WI38 (cell line): ENCODE data around the gene PTRH2.

Experiments used
- H3K4me3 ChIP-seq: 2 replicates; pipeline ENCODE4 v1.5.1; 2011; ENCODE audit warnings: low read depth, mild to moderate bottlenecking, control low read depth, low read length
- TF ChIP-seq, protein P1 (sequence below): IDR thresholded peaks from 2 replicates; pipeline ENCODE4 v1.5.1; 2012; ENCODE audit warnings: low read depth, mild to moderate bottlenecking, control low read depth, low read length

The PTRH2 gene

DNA sequence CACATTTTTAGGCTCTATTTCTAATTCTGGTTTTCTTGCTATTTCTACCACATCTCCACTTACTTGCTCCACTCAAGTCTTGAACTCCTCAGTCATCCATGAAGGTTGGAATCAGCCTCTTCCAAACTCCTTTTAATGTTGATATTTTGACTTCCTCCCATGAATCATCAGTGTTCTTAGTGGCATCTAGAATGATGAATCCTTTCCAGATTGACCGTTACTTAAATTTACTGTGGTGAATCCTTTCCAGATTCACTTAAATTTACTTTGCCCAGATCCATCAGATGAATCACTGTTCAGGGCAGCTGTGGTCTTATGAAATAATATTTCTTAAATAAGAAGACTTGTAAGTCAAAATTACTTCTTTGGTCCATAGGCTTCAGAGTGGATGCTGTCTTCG is 55.1 kb downstream of the PTRH2 start:
- no peak overlapping the region for H3K4me3 ChIP-seq
- TF ChIP-seq, protein P1, sequence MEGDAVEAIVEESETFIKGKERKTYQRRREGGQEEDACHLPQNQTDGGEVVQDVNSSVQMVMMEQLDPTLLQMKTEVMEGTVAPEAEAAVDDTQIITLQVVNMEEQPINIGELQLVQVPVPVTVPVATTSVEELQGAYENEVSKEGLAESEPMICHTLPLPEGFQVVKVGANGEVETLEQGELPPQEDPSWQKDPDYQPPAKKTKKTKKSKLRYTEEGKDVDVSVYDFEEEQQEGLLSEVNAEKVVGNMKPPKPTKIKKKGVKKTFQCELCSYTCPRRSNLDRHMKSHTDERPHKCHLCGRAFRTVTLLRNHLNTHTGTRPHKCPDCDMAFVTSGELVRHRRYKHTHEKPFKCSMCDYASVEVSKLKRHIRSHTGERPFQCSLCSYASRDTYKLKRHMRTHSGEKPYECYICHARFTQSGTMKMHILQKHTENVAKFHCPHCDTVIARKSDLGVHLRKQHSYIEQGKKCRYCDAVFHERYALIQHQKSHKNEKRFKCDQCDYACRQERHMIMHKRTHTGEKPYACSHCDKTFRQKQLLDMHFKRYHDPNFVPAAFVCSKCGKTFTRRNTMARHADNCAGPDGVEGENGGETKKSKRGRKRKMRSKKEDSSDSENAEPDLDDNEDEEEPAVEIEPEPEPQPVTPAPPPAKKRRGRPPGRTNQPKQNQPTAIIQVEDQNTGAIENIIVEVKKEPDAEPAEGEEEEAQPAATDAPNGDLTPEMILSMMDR: no peak

DNA sequence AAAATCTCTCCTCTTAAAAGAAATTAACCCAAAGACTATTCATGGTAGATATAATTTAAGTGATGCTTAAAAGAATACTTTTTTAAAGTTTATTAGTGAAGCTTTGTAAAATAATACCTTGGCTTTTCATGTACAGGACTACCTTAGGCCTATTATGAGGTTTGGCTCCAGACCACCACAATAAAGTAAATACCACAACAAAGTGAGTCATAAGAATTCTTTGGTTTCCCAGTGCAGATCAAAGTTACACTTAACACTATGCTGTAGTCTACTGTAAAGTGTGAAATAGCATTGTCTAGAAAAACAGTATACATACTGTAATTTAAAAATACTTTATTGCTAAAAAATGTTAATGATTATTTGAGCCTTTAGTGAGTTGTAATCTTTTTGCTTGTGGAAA is 55.9 kb downstream of the PTRH2 start:
- TF ChIP-seq, protein P1: no peak

DNA sequence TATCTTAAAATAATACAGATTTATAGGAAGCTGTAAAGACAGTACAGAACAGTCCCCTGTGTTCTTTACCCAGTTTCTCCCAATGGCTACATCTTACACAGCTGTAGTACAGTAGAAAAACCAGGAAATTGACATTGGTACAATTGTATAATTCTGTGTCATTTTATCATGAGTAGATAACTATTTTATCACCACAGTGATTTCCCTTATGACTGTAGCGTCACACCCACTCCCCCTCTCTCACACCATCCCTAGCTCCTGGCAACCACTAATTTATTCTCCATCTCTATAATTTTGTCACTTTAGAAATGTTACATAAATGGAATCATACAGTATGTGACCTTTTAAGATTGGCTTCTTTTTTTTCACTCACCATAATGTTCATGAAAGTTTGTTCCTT is 56.6 kb downstream of the PTRH2 start:
- TF ChIP-seq, protein P1: no peak
- no peak overlapping the region for H3K4me3 ChIP-seq

More for the DNA sequence above, 55.9 kb downstream of the PTRH2 start:
- no peak overlapping the region for H3K4me3 ChIP-seq

DNA sequence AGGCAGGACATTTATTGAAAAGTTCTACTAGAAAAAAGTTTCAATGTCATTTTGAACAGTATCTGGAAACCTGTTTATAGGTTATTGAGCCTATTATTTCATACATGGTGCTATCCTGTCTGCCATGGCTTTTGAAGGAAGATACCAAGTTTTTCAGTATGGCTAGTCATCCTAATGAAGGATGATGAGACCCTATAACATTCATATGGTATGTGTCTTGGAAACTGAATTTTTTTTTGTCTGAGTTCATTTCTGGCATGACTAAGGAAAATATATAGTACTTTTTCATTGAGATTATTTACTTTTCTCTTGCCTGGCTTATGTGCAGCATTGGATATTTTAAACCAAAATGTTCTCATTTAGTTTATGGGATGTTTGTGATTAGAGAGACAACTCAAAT is 57.3 kb downstream of the PTRH2 start:
- TF ChIP-seq, protein P1: no peak

More for the DNA sequence above, 57.3 kb downstream of the PTRH2 start:
- no peak overlapping the region for H3K4me3 ChIP-seq
